SU-DHL-6 (cell line): ENCODE measurements around the gene SFTA2.

Source experiments
- H2AFZ ChIP-seq: fragments of 200-600 bp; sonication (generic); 2 replicates; pipeline ENCODE4 v1.6.1; 2014; ENCODE audit warnings: low read depth, mild to moderate bottlenecking, moderate library complexity, mixed read lengths, antibody characterized with exemption, low read length; ENCODE audit not compliant: severe bottlenecking
- H3F3A ChIP-seq: fragments of 200-600 bp; shearing (Covaris generic); 2 replicates; pipeline ENCODE4 v1.6.0; 2016; ENCODE audit warnings: antibody characterized with exemption, mild to moderate bottlenecking; ENCODE audit not compliant: insufficient read depth
- H3K27ac ChIP-seq: fragments of 200-600 bp; sonication (generic); 2 replicates; pipeline ENCODE4 v1.5.1; 2016; ENCODE audit warnings: low read depth, mild to moderate bottlenecking, low read length, moderate library complexity, mixed read lengths
- H3K27me3 ChIP-seq: fragments of 200-600 bp; sonication (generic), shearing (Covaris generic); 2 replicates; pipeline ENCODE4 v1.6.0; 2014; ENCODE audit warnings: mild to moderate bottlenecking, low read length
- H3K36me3 ChIP-seq: fragments of 200-600 bp; sonication (generic); 2 replicates; pipeline ENCODE4 v1.6.1; 2014; ENCODE audit warnings: mild to moderate bottlenecking, low read length, mixed read lengths
- H3K4me2 ChIP-seq: fragments of 300-600, 200-600 bp; shearing (Covaris generic), sonication (generic); 2 replicates; pipeline ENCODE4 v1.6.0; 2014; ENCODE audit warnings: low read length, low read depth, mild to moderate bottlenecking; ENCODE audit not compliant: poor library complexity, severe bottlenecking
- H3K4me3 ChIP-seq: fragments of 200-600 bp; sonication (generic); 2 replicates; pipeline ENCODE4 v1.5.1; 2014; ENCODE audit warnings: antibody characterized with exemption, low read length, mild to moderate bottlenecking, mixed read lengths; ENCODE audit not compliant: insufficient read depth, poor library complexity, severe bottlenecking
- H3K79me2 ChIP-seq: fragments of 200-600 bp; sonication (generic); 2 replicates; pipeline ENCODE4 v1.6.1; 2014; ENCODE audit warnings: mild to moderate bottlenecking, low read length, moderate library complexity; ENCODE audit not compliant: insufficient read depth
- H3K9ac ChIP-seq: fragments of 200-600 bp; sonication (generic); 2 replicates; pipeline ENCODE4 v1.7.0; 2014; ENCODE audit warnings: mild to moderate bottlenecking, low read length
- H3K9me2 ChIP-seq: fragments of 200-600 bp; sonication (generic); replicated peaks from 2 replicates; pipeline ENCODE4 v1.6.1; 2014; ENCODE audit warnings: low read length; ENCODE audit not compliant: insufficient read depth
- H3K9me3 ChIP-seq: fragments of 200-600 bp; sonication (generic); 2 replicates; pipeline ENCODE4 v1.6.1; 2014; ENCODE audit warnings: low read length, mixed read lengths; ENCODE audit not compliant: insufficient read depth
- H4K20me1 ChIP-seq: fragments of 200-600 bp; sonication (generic); 2 replicates; pipeline ENCODE4 v1.6.1; 2014; ENCODE audit warnings: low read depth, mild to moderate bottlenecking, antibody characterized with exemption, low read length, moderate library complexity, mixed read lengths
- CTCF ChIP-seq: fragments of 200-600 bp; sonication (generic); IDR thresholded peaks from one replicate; pipeline ENCODE4 v1.5.1; 2017; ENCODE audit warnings: antibody characterized with exemption, mild to moderate bottlenecking, low read length, moderate library complexity; ENCODE audit not compliant: insufficient read depth, poor library complexity, severe bottlenecking
- EZH2phosphoT487 ChIP-seq: fragments of 200-600 bp; sonication (generic), shearing (Covaris generic); conservative IDR thresholded peaks from 2 replicates; pipeline ENCODE4 v1.6.1; 2018; ENCODE audit warnings: mild to moderate bottlenecking, antibody characterized with exemption, low read length, moderate library complexity, mixed read lengths

Gene SFTA2

GRCh38 chr6:30945281-30945680 lies 13.3 kb upstream of the SFTA2 start:
- no peak overlapping the region for H3K9ac ChIP-seq
- no peaks in the 10 kb centered on the region; the same call in 1 of the 2 replicates for H3F3A ChIP-seq
- H3K79me2 ChIP-seq = no peaks in the 10 kb centered on the region
- H4K20me1 ChIP-seq = no peaks in the 10 kb centered on the region
- no peak overlapping the region for H3K4me2 ChIP-seq
- H3K9me2 ChIP-seq = no peaks in the 10 kb centered on the region
- no peaks in the 10 kb centered on the region for H3K27me3 ChIP-seq
- H3K4me3 ChIP-seq = no peak overlapping the region
- H3K27ac ChIP-seq = no peak overlapping the region
- H2AFZ ChIP-seq = no peak overlapping the region
- H3K9me3 ChIP-seq = no peaks in the 10 kb centered on the region
- H3K36me3 ChIP-seq = no peaks in the 10 kb centered on the region
- TF ChIP-seq EZH2phosphoT487 = no peak
- no peak for TF ChIP-seq CTCF

- no peaks in the 10 kb centered on the region for H3K27me3 ChIP-seq
- H3K9me2 ChIP-seq = no peaks in the 10 kb centered on the region
Measured at GRCh38 chr6:30944051-30944450, 12.1 kb upstream of the SFTA2 start.

GRCh38 chr6:30942338-30943060 lies 10.5 kb upstream of the SFTA2 start:
- H3K4me2 ChIP-seq = no peak overlapping the region
- H2AFZ ChIP-seq = no peak overlapping the region

More at GRCh38 chr6:30944051-30944450, 12.1 kb upstream of the SFTA2 start:
- Histone ChIP-seq H3K4me3 (no peak overlapping the region), H2AFZ (no peak overlapping the region), H3K4me2 (no peak overlapping the region), H3K79me2 (no peaks in the 10 kb centered on the region), H3K27ac (no peak overlapping the region), H3K36me3 (no peaks in the 10 kb centered on the region), H3K9ac (no peak overlapping the region), H3K9me3 (no peaks in the 10 kb centered on the region), H3F3A (no peaks in the 10 kb centered on the region; the same call in 1 of the 2 replicates), H4K20me1 (no peaks in the 10 kb centered on the region)
- TF ChIP-seq EZH2phosphoT487 = no peak
- TF ChIP-seq CTCF = no peak

More at GRCh38 chr6:30942338-30943060, 10.5 kb upstream of the SFTA2 start:
- H3K9me2 ChIP-seq = no peaks in the 10 kb centered on the region
- H3K27me3 ChIP-seq = no peaks in the 10 kb centered on the region
- no peaks in the 10 kb centered on the region for H3K9me3 ChIP-seq
- no peaks in the 10 kb centered on the region for H3K79me2 ChIP-seq
- no peaks in the 10 kb centered on the region for H4K20me1 ChIP-seq
- no peaks in the 10 kb centered on the region; the same call in 1 of the 2 replicates for H3F3A ChIP-seq
- no peaks in the 10 kb centered on the region for H3K36me3 ChIP-seq
- no peak overlapping the region for H3K4me3 ChIP-seq
- no peak overlapping the region for H3K27ac ChIP-seq
- H3K9ac ChIP-seq = no peak overlapping the region
- TF ChIP-seq CTCF = no peak
- no peak for TF ChIP-seq EZH2phosphoT487
